ENCODE results near the gene PPL.
"Not testable (repeated sequence)": the region's sequence is repeated elsewhere in the genome, so short reads cannot be mapped to it uniquely, and the experiment has no call there.

The PPL gene

GRCh38 chr16:4936181-4936990 is 562 bp downstream of the PPL start:
- DNase-seq (ENCODE audit: low read depth in 2 of 3, low spot score in 1 of 3) = no peak

DNA sequence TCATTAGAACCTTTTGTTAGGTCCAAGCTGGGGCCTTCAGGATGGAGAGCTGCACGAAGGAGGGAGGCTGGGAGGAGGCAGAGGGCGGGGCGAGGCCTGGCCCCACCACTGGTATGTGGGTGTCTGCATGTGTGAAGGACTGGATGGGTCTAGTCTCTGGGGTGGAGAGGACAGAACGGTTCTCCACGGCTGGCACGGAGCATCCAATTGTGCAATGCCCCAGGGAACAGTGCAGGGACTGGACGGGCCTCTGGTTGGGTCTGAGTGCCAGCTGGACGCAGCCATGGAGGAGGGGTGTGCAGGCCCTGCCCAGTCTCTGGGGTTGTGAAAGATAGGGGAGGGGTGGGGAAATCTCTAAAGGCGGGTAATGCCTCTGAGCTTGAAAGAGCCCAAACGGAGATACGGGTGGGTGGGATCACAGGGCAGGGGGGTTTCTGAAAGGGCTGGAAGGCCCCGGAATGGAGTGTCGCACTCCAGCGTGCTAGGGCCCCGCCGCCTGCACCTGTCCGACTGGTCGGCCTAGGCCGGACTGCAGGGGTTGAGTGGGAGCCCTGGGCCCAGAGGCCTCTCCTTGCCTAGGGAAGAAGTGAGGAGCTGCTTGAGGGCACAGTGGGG is 1.6 kb downstream of the PPL start:
- no peak for DNase-seq (ENCODE audit: low read depth in 2 of 3, low spot score in 1 of 3)

GRCh38 chr16:4934591-4934990 is 2.4 kb downstream of the PPL start:
- DNase-seq (ENCODE audit: low read depth in 2 of 3, low spot score in 1 of 3) = no peak

DNA sequence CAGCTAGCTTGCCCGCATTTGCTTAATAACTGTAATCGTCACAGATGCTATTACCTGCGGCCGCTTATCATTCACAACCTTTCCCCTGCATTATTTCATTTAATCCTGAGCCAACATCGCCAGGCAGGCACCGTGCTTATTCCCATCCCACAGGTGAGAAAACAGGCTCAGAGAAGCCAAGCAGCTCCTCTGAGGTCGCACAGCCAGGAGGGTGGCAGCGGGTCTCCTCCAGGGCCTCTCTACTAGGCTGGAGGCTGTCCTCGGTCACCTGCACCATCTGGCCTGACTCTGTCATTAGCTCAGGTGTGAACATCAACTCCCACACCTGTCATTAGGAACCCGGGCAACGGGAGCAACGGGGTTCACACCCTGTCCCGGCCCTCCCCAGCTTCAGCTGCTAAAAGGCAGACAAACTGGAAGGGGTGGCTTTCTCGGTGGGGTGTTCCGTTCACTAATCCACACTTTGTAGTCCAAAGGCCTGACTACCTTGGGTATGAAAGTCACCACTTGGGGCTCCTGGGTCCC is 3.0 kb downstream of the PPL start:
- DNase-seq (ENCODE audit: low read depth in 2 of 3, low spot score in 1 of 3) = no peak

GRCh38 chr16:4933433-4933832 is 3.5 kb downstream of the PPL start:
- no peak for DNase-seq (ENCODE audit: low read depth in 2 of 3, low spot score in 1 of 3)

GRCh38 chr16:4931381-4931780 is 5.6 kb downstream of the PPL start:
- no peak for DNase-seq (ENCODE audit: low read depth in 2 of 3, low spot score in 1 of 3)

GRCh38 chr16:4929619-4930018 is 7.3 kb downstream of the PPL start:
- not testable (repeated sequence) for DNase-seq (ENCODE audit: low read depth in 2 of 3, low spot score in 1 of 3)

DNA sequence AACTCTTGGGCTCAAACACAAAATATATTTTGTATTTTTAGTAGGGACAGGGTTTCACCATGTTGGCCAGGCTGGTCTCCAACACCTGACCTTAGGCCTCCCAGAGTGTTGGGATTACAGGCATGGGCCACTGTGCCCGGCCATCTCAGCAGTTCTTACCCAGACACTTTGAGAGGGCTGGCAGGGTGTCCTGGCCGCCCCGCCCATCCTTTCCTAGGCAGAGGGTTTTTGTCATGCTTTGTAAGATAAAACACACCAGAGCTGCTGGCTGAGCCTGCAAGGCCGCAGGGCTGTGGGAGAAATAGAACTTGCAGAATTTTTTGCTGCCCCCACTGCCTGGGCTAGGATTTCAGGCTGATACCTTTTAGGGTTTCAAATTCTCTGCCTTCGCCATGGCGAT is 8.7 kb downstream of the PPL start:
- no peak for DNase-seq (ENCODE audit: low read depth in 2 of 3, low spot score in 1 of 3)

DNA sequence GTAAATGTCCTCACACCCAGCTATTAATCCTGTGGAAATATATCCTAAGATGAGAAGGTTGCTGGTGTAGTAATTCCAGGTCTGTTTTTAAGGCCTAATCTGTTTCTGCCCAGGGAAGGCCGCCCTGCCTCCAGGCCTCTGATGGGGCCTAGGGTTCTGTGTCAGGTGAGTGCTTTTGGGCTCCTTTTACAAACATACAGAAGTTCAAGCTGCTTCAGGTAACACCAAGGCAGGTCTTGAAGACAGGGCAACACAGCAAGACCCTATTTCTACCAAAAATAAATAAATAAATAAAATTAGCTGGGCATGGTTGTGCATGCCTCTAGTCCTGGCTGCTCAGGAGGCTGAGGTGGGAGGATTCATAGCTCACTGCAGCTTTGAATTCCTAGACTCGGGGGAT is 9.3 kb downstream of the PPL start:
- no peak for DNase-seq (ENCODE audit: low read depth in 2 of 3, low spot score in 1 of 3)

- no peak for DNase-seq (ENCODE audit: low read depth in 2 of 3, low spot score in 1 of 3)
These were observed 10.0 kb downstream of the PPL start for GRCh38 chr16:4926928-4927327.

GRCh38 chr16:4925791-4926190 is 11.2 kb downstream of the PPL start:
- no peak for DNase-seq (ENCODE audit: low read depth in 2 of 3, low spot score in 1 of 3)

GRCh38 chr16:4925293-4925607 is 11.7 kb downstream of the PPL start:
- DNase-seq (ENCODE audit: low read depth in 2 of 3, low spot score in 1 of 3) = no peak

GRCh38 chr16:4924593-4925292 is 12.2 kb downstream of the PPL start:
- DNase-seq (ENCODE audit: low read depth in 2 of 3, low spot score in 1 of 3) = no peak

- DNase-seq (ENCODE audit: low read depth in 2 of 3, low spot score in 1 of 3) = no peak
These were observed 13.1 kb downstream of the PPL start for GRCh38 chr16:4923853-4924252.

DNA sequence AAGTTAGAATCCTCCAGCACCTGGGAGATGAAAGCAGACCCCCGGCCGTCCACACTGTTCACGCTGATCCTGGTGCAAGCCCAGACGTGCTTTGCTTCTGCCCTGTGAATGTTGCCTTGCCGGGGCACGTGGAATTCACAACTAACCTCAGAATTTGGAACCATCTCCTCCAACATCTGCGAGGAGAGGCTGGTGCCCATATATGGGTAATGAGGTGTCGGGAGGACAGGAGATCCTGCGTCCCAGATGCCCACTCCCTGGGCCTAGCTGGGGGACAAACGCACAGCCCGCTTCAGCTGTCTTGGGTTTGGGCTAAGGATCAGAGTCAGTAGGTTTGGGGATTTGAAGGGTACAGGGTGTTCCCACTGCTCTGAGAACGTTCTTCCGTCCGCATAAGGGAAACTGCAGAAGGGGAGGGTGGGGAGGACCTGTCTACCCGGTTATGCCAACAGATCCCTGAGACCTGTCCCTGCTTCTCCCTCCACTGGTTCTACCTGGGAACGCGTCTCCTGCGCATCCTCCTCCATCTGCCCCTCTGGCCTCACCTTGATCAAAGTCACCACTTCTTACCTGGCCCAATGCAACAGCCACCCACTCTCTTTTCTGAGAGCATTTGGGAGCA is 14.1 kb downstream of the PPL start:
- no peak for DNase-seq (ENCODE audit: low read depth in 2 of 3, low spot score in 1 of 3)

DNA sequence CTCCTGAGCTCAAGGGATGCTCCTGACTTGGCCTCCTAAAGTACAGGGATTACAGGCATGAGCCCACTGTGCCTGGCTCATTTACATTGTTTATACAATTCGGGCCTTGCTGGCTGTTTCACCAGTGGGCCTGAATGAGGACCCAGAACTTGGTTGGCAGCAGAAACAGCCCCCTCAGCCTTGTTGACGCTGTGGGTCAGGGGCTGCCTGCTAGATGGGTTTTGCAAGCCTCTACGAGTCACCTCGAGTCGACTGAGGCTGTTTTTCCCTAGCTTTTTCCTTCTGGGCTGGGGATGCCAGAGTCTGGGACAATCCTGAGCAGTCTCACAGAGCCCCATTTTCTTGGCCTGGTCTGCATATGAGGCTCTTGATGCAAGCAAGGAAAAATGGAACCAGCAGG is 16.1 kb downstream of the PPL start:
- DNase-seq (ENCODE audit: low read depth in 2 of 3, low spot score in 1 of 3) = no peak

GRCh38 chr16:4918781-4919251 is 18.1 kb downstream of the PPL start:
- DNase-seq (ENCODE audit: low read depth in 2 of 3, low spot score in 1 of 3) = no peak

DNA sequence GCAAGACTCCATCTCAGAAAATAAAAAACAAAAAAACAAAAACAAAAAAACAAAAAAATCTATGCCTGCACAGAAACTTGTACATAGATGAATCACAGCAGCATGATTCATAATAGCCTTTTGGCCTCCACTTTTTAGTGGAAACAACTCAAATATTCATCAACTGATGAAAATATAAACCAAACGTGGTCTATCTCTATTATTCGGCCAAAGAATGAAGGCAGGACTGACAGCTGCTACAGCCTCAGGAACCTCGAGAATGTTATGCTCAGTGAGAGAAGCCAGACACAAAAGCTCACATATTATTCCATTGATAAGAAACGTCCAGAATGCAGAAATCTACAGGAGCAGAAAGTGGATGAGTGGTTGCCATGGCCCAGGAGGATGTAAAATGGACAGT is 19.8 kb downstream of the PPL start:
- no peak for DNase-seq (ENCODE audit: low read depth in 2 of 3, low spot score in 1 of 3)

DNA sequence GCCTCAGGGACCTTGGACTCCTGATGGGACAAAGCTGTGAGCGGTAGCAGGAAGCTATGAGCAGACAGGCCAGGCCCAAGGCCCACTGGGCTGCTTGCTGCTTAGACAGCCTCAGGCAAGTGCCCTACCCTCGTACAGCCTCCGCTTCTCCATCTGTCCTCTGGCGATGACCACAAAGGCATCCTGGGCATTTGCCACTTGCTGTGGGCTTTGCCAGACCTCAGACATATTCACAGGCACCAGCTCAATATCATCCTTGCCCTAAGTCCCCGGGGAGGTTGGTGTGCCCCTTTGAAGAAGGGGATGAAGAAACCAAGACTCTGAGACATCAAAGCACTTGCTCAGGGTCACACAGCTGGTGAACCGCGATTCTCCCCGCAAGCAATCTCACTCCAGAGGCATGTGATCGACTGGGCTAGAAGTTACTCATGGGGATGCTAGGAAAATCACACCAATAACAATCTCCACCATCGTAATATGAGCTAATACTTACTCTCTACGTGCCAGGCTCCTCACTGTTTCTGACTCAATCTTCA is 21.7 kb downstream of the PPL start:
- DNase-seq (ENCODE audit: low read depth in 2 of 3, low spot score in 1 of 3) = no peak

- DNase-seq (ENCODE audit: low read depth in 2 of 3, low spot score in 1 of 3) = no peak
These were observed 22.3 kb downstream of the PPL start for GRCh38 chr16:4914528-4915225.
